GM19397 (cell line): Measurements from ENCODE around the gene CKM.
"Not testable (repeated sequence)": the region's sequence is repeated elsewhere in the genome, so short reads cannot be mapped to it uniquely, and the experiment has no call there.

ENCODE experiments used
- ATAC-seq: cut with Tn5 transposase; IDR thresholded peaks from one replicate; pipeline ENCODE4 v1.9.1; 2021; ENCODE audit warnings: mild to moderate bottlenecking, moderate library complexity; ENCODE audit not compliant: unreplicated experiment

Gene CKM

DNA sequence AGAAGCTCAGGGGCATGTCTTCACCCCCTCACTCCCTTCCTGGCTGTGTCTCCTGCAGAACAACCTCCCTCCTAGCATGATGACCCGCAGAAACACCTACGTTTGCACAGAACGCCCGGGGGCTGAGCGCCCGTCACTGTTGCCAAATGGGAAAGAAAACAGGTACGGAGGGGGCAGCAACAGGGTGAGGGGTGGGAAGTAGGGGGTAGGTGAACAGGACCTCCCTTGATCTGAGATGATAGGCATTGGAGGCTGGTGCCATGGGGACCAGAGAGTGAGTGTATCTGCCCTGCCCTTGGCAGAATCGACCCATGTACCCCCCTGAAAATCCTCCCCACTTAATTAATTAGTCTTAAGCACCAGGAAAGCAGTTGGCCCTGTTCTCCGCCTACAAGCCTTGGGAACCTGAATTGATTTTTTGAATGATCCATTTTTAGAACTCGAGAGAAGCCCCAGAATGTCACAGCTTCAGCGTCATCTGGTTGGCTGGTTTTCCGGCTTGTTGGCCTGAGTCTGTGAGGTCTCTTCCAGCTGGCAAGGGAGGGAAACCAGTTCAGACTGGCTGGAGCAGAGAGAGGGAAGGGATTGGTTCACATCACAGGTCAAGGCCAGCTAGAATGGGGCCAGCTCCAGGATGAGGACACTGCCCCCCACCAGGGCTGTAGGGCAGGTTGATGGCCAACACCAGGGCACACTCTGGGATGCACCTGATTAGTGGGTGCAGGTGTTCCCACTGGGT lies 28.2 kb downstream of the CKM start:
- no peak for ATAC-seq

- no peak for ATAC-seq
These were observed 29.0 kb downstream of the CKM start for GRCh38 chr19:45293682-45294081.

DNA sequence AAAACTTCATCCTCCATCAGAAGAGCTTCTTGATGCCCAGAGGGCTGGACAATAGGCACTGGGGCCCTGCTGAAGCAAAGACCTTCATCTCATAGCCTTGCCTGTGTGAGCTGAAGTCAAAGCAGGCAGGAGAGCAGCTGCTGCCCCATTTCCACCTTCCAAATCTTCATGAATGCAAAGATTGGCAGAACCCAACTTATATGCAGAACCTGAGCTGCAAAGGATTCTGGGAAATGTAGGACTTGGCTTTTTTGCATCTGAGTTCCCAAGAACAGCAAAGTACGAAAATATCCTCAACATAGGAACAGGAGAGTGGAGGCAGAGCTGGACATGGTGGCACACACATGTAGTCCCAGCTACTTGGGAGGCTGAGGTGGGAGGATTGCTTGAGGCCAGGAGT lies 30.8 kb downstream of the CKM start:
- no peak for ATAC-seq

DNA sequence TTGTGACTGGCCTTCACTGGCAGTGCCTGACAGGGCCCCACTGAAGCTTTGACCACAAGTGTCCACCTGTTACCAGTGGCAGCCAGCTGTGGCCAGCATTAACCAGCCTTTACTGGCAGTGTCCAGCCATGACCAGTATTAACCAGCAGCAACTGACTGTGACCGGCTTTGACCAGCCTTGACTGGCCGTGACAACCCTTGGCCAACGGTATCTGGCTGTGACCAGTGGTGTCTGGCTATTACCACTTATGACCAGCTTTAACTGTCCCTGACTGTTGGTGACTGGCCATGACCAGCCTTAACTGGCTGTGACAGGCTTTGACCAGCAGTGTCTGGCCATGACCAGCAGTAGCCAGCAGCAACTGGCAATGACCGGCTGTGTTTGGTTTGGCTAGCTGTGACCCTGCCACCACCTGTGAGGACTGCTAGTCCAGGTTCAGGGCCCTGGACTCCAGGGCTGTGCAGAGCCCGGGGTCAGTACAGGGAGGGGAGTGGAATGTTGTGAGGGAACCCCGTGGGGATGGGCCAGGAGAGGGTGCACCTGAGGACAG lies 32.2 kb downstream of the CKM start:
- no peak for ATAC-seq

DNA sequence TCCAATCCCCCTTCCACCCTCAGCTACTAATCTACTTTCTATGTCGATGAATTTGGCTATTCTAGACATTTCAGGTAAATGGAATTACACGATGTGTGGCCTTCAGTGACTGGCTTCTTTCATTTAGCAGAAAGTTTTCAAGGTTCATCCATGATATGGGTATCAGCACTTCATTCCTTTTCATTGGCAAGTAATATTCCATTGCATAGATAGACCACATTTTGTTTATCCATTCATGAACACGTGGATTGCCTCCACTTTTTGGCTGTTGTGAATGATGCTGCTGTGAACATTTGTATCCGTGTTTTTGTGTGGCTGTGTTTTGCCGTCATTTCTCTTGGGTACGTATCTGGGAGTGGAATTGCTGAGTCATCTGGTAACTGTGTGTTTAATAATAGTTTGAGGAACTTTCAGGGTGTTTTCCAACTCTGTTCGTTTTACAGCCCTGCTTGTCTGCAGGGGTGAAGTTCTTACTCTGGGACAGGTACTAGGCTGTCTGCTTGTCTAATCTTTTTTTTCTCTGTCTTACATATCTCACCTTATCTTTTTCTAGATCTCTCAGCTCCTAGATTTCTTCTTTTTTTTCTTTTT lies 39.1 kb downstream of the CKM start:
- no peak for ATAC-seq

DNA sequence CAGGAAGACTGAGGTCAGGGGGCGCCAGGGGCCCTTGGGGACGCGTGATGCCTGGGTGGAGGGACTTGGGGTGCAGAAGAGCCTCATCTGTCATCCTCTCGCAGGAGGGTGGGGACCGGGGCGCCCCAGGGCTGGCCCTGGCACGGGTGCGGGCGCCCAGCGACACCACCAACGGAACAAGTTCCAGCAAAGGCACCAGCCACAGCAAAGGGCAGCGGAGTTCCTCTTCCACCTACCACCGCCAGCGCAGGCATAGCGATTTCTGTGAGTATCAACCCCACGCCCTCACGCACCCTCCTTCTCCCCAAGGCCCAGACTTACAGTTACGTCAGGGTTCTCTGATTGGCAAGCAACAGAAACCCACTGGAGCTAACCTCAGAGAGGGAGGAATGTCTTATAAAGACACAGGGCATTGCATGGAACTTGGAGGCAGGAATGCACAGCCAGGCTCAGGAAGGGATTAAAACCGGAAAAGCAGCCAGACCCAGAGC lies 42.2 kb downstream of the CKM start:
- no peak for ATAC-seq

DNA sequence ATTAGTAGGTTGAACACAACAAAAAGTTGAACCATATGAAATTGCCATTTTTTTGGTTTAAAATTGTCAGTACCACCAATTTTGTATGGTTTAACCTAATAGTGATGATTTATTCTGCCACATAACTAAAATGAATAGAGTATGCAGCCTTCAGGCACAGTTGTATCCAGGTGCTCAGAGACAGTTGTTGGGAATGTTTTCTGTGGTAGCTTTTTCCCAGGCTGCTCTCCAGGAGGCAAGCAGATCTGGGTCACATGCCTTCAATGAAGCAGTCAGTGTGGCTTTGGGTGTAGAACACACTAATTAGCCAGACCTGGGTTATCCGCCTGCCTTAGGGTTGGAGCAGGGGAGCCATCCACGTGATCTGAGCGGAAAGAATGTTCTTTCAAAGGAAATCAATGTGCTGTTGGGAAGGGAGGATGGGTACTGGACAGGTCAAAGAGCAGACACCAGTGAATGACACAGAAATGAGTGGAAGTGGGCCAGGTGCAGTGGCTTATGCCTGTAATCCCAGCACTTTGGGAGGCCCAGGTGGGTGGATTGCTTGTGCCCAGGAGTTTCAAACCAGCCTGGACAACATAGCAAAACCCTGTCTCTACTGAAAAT lies 43.0 kb downstream of the CKM start:
- no peak for ATAC-seq

DNA sequence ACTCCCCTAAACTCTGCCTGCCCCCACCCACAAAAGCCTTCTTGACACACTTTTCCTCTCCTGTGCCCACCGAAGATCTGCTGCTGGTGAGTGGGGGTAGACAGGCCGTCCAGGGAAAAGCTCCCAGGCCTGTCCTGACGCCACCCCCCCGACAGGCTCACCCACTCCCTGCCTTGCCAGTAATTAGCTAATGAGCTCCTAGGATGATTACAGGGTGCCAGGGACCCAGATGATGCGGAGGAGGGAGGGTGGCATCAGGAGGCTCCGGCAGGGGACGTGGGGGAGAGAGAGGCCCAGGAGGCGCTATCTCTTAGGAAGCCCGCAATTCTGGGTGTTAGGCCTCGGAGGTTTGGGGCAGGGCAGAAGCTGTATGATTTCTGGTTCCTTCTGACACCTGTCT lies 44.6 kb downstream of the CKM start:
- ATAC-seq = no peak

- ATAC-seq = no peak
These were observed 46.4 kb downstream of the CKM start for GRCh38 chr19:45276284-45276687.

GRCh38 chr19:45275370-45275971 lies 47.2 kb downstream of the CKM start:
- no peak for ATAC-seq

- ATAC-seq = no peak
These were observed 49.2 kb downstream of the CKM start for GRCh38 chr19:45273521-45273855.

GRCh38 chr19:45271735-45272108 lies 51.0 kb downstream of the CKM start:
- no peak for ATAC-seq

DNA sequence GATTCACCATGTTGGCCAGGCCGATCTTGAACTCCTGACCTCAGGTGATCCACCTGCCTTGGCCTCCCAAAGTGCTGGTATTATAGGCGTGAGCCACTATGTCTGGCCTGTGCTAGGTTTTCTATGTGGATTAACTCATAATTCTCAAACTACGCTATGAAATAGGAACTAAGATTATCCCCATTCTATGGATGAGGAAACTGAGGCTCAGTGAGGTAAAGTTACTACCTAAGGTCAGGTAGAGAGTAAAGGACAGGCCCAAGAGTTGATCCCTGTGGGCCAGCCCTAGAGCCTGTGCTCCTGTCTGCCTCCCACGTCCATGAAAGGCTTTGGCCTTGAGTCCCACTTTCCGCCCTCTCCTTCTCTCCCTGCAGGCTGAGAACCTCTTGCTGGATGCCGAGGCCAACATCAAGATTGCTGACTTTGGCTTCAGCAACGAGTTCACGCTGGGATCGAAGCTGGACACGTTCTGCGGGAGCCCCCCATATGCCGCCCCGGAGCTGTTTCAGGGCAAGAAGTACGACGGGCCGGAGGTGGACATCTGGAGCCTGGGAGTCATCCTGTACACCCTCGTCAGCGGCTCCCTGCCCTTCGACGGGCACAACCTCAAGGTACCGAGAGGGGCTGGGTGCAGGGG lies 51.5 kb downstream of the CKM start:
- ATAC-seq = no peak

DNA sequence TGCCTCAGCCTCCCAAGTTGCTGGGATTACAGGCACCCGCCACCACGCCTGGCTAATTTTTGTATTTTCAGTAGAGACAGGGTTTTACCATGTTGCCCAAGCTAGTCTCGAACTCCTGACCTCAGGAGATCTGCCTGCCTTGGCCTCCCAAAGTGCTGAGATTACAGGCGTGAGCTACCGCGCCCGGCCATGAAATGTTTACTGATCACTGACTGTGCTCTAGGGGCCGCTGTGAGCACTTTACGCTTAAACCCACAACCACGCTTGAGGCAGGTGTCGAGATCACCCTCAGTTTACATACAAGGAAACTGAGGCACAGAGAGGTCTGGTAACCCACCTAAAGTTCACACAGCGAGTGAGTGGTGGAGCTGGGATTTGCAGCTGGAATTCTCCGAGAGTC lies 52.7 kb downstream of the CKM start:
- ATAC-seq = not testable (repeated sequence)

- ATAC-seq = no peak
These were observed 55.4 kb downstream of the CKM start for GRCh38 chr19:45267296-45267695.

GRCh38 chr19:45265375-45265774 lies 57.3 kb downstream of the CKM start:
- no peak for ATAC-seq

DNA sequence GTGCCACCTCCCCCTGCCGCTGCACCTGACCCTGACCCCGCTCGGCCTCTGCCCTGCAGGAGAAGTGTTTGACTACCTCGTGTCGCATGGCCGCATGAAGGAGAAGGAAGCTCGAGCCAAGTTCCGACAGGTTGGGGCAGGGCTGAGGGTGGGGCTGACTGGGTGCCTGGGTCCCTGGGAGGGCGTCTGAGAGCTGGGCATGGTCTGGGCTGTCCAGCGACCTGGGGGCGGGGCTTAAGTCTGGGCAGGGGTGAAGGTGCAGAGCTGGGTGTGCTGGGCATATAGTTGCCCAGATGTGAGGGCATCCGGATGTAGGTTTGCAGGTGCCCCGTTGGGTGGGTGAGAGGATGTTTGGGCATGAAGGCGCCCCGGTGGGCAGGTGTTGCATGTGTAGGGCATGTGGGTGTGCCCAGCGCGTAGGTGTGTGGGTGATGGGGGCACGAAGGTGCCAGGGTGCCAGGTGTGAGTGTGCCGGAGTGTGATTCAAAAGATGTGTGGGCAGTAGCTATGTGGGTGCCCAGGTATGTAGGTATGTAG lies 57.8 kb downstream of the CKM start:
- no peak for ATAC-seq

- ATAC-seq = no peak
These were observed 59.7 kb downstream of the CKM start for GRCh38 chr19:45263013-45263412.

- ATAC-seq = no peak
These were observed 60.1 kb downstream of the CKM start for GRCh38 chr19:45262570-45262969.

DNA sequence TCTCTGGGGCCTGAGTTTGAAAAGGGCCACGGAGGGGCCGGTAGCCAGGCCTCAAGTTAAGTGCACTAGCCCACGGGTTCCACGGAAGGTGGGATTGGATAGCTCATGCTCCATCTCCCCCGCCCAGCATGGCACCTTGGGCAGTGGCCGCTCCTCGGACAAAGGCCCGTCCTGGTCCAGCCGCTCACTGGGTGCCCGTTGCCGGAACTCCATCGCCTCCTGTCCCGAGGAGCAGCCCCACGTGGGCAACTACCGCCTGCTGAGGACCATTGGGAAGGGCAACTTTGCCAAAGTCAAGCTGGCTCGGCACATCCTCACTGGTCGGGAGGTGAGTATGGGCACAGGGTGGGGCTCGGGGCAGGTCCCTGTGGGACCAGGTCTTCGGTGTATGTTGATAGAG lies 63.8 kb downstream of the CKM start:
- ATAC-seq = no peak

- ATAC-seq = no peak
These were observed 65.8 kb downstream of the CKM start for GRCh38 chr19:45256836-45257235.
